Activated CD4-positive, alpha-beta T cell treated with anti-CD3 and anti-CD28 coated beads for 36 hours (primary cell): Measurements from ENCODE around the gene IFI27. TPM values are rescaled to one million over a fixed set of nuclear protein-coding genes. Genes with fewer than 3 reads are reported as not detected.

Experiments
- total RNA-seq, 2 experiments: library from RNA; stranded (reverse); gene quantifications; one replicate each; pipeline ENCODE4 v1.2.3, GENCODE V29; 2021

Gene IFI27
- total RNA-seq, 2 experiments from 2014 or later = 3.0 to 3.1 TPM

Other genes with a start within 250 kb of the IFI27 start
- not detected for gene FAM181A, start 183.4 kb upstream of the IFI27 start, total RNA-seq
- gene ASB2, start 134.2 kb upstream of the IFI27 start, total RNA-seq = 10 to 100 TPM; 24.8 to 25.5 TPM
- gene CCDC197, start 113.4 kb upstream of the IFI27 start, total RNA-seq = under 1 TPM; 0.34 to 0.53 TPM
- under 1 TPM; 0.75 to 0.93 TPM for gene OTUB2, start 84.4 kb upstream of the IFI27 start, total RNA-seq
- 100 to 1,000 TPM; 259 to 390 TPM for gene DDX24, start 29.5 kb upstream of the IFI27 start, total RNA-seq
- gene IFI27L1, start 29.4 kb upstream of the IFI27 start, total RNA-seq = 10 to 100 TPM; 22.3 to 27.1 TPM
- 10 to 100 TPM; 57.3 to 66.9 TPM for gene IFI27L2, start 18.9 kb downstream of the IFI27 start, total RNA-seq
- 10 to 100 TPM; 21.4 TPM for gene PPP4R4, start 63.6 kb downstream of the IFI27 start, total RNA-seq
- not detected for gene SERPINA10, start 182.5 kb downstream of the IFI27 start, total RNA-seq
- not detected for gene SERPINA6, start 212.6 kb downstream of the IFI27 start, total RNA-seq